Stimulated activated CD4-positive, alpha-beta T cell treated with anti-CD3 and anti-CD28 coated beads, Interleukin-15, amount 100 ng/mL, for 48 hours (primary cell): ENCODE measurements around the gene MPPED1.

Experiments
- DNase-seq, 2 donors: peaks; one replicate each; pipeline ENCODE4 v3.0.0-alpha.2; 2020; ENCODE audit warnings: low read depth in 2 of 2

Gene MPPED1

GRCh38 chr22:43431808-43432554, 20.2 kb downstream of the MPPED1 start:
- no peak for DNase-seq

GRCh38 chr22:43432883-43433415, 21.1 kb downstream of the MPPED1 start:
- DNase-seq: no peak

GRCh38 chr22:43433451-43434274, 21.8 kb downstream of the MPPED1 start:
- DNase-seq: no peak

GRCh38 chr22:43434275-43434927, 22.6 kb downstream of the MPPED1 start:
- no peak for DNase-seq

GRCh38 chr22:43434928-43435311, 23.1 kb downstream of the MPPED1 start:
- no peak for DNase-seq

- DNase-seq: no peak
These were observed 24.3 kb downstream of the MPPED1 start for GRCh38 chr22:43435851-43436811.

- no peak for DNase-seq
These were observed 25.1 kb downstream of the MPPED1 start for GRCh38 chr22:43436868-43437267.

GRCh38 chr22:43437871-43438475, 26.2 kb downstream of the MPPED1 start:
- DNase-seq: no peak

GRCh38 chr22:43438666-43439347, 27.0 kb downstream of the MPPED1 start:
- DNase-seq: no peak

GRCh38 chr22:43439368-43440103, 27.7 kb downstream of the MPPED1 start:
- DNase-seq: no peak

GRCh38 chr22:43440104-43440387, 28.2 kb downstream of the MPPED1 start:
- no peak for DNase-seq

- no peak for DNase-seq
These were observed 28.7 kb downstream of the MPPED1 start for GRCh38 chr22:43440556-43440955.

GRCh38 chr22:43441216-43441615, 29.4 kb downstream of the MPPED1 start:
- DNase-seq: no peak

- DNase-seq: no peak
These were observed 29.9 kb downstream of the MPPED1 start for GRCh38 chr22:43441751-43442150.

GRCh38 chr22:43442386-43443151, 30.8 kb downstream of the MPPED1 start:
- no peak for DNase-seq

- no peak for DNase-seq
These were observed 31.3 kb downstream of the MPPED1 start for GRCh38 chr22:43443152-43443471.

GRCh38 chr22:43446037-43446803, 34.4 kb downstream of the MPPED1 start:
- DNase-seq: no peak

GRCh38 chr22:43446916-43447315, 35.1 kb downstream of the MPPED1 start:
- DNase-seq: no peak
